ENCODE results near the gene GPATCH8. TPM values are rescaled to one million over a fixed set of nuclear protein-coding genes. Genes with fewer than 3 reads are reported as not detected.
"Not testable (repeated sequence)": the region's sequence is repeated elsewhere in the genome, so short reads cannot be mapped to it uniquely, and the experiment has no call there.

GPATCH8 gene
- total and polyA plus RNA-seq, 2 of the 8 experiments (the other 6 are each of a cell fraction or from before 2014, with no cell fraction given) = 20.5 to 58.1 TPM

DNA sequence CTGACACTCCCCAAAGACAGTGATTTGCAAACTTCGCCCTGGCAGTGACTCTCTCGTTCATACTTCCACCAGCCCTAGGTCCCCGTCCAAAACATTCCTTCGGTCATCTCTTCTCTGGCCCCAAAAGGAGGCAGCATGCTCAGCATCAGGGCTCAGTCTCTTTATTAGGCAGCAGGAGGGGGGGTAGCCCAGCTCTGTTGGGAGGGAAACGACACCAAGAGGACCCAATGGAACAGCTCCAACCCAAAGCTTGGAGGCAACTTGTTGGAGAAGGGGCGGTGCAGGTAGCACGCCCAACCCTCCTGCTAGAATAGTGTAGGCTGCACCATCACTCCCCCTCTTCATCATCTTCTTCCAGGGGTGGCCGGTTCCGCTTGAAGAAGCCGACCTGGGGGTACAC is 131.2 kb downstream of the GPATCH8 start (continued):
- TF ChIP-seq FOSL1 (IDR thresholded peaks at IDR 0.05; ENCODE audit: insufficient read depth, low read depth, low read length) (no peak), POLR2AphosphoS5 (IDR thresholded peaks at IDR 0.05; ENCODE audit: low read depth, low read length) (no peak), SIX5 (IDR thresholded peaks at IDR 0.05; ENCODE audit: low read depth, low read length) (no peak), NANOG (IDR thresholded peaks at IDR 0.05; ENCODE audit: insufficient read depth, low read depth, low read length, poor library complexity, severe bottlenecking) (no peak)
- TF ChIP-seq, protein P1, sequence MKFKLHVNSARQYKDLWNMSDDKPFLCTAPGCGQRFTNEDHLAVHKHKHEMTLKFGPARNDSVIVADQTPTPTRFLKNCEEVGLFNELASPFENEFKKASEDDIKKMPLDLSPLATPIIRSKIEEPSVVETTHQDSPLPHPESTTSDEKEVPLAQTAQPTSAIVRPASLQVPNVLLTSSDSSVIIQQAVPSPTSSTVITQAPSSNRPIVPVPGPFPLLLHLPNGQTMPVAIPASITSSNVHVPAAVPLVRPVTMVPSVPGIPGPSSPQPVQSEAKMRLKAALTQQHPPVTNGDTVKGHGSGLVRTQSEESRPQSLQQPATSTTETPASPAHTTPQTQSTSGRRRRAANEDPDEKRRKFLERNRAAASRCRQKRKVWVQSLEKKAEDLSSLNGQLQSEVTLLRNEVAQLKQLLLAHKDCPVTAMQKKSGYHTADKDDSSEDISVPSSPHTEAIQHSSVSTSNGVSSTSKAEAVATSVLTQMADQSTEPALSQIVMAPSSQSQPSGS (IDR thresholded peaks at IDR 0.05; ENCODE audit: low read length) = no peak

DNA sequence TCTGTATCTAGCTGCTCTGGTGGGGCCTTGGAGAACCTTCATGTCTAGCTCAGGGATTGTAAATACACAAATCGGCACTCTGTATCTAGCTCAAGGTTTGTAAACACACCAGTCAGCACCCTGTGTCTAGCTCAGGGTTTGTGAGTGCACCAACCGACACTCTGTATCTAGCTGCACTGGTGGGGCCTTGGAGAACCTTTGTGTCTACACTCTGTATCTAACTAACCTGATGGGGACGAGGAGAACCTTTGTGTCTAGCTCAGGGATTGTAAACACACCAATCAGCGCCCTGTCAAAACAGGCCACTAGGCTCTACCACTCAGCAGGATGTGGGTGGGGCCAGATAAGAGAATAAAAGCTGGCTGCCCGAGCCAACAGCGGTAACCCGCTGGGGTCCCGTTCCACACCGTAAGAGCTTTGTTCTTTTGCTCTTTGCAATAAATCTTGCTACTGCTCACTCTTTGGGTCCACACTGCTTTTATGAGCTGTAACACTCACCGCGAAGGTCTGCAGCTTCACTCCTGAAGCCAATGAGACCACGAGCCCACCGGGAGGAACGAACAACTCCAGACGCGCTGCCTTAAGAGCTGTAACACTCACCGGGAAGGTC is 133.7 kb downstream of the GPATCH8 start:
- H4K91ac ChIP-seq (replicated peaks; ENCODE audit: insufficient read length, low read length); H2BK12ac ChIP-seq (ENCODE audit: low read depth, low read length); H3K4ac ChIP-seq (replicated peaks; ENCODE audit: insufficient read length, low read depth, low read length); DNase-seq (ENCODE audit: low read depth in 1 of 2, low spot score in 2 of 2); H3K18ac ChIP-seq (ENCODE audit: extremely low read depth, low read length); H3K23ac ChIP-seq (ENCODE audit: insufficient read length); H3K27ac ChIP-seq (ENCODE audit: low read depth, low read length); H3K4me2 ChIP-seq (ENCODE audit: insufficient read depth in 1 of 2, low read depth in 2 of 2, low read length in 2 of 2); H2AFZ ChIP-seq (ENCODE audit: low read length); H2AK5ac ChIP-seq (ENCODE audit: low read depth, low read length); H3K4me3 ChIP-seq (ENCODE audit: extremely low read depth in 1 of 4, insufficient read depth in 2 of 4, low read depth in 3 of 4, low read length in 4 of 4); H4K5ac ChIP-seq (ENCODE audit: insufficient read length, low read depth, low read length); H2BK120ac ChIP-seq (replicated peaks; ENCODE audit: low read depth, low read length); H4K20me1 ChIP-seq (replicated peaks in 1 of 2; ENCODE audit: control insufficient read depth in 1 of 2, insufficient read depth in 2 of 2, low read length in 2 of 2); FAIRE-seq; H3K56ac ChIP-seq (replicated peaks; ENCODE audit: insufficient read length, low read depth, low read length); H3K79me1 ChIP-seq (ENCODE audit: low read depth, low read length); H3K27me3 ChIP-seq (replicated peaks in 1 of 4; ENCODE audit: control insufficient read depth in 3 of 4, extremely low read depth in 1 of 4, insufficient read depth in 3 of 4, low read length in 3 of 4); H3K4me1 ChIP-seq (replicated peaks in 1 of 4; ENCODE audit: control insufficient read depth in 3 of 4, insufficient read depth in 4 of 4, low read length in 3 of 4); H2BK20ac ChIP-seq (ENCODE audit: low read length); H3K23me2 ChIP-seq (ENCODE audit: low read depth, low read length); H2BK15ac ChIP-seq (ENCODE audit: low read length); H3K36me3 ChIP-seq (ENCODE audit: control insufficient read depth in 2 of 4, insufficient read depth in 4 of 4, low read length in 3 of 4); H3K9me3 ChIP-seq (ENCODE audit: insufficient read depth in 2 of 2, low read depth in 1 of 2, low read length in 1 of 2); H4K8ac ChIP-seq (ENCODE audit: extremely low read depth, insufficient read depth, low read length); H3K14ac ChIP-seq (ENCODE audit: insufficient read length); H3K9ac ChIP-seq (replicated peaks in 1 of 4; ENCODE audit: extremely low read depth in 1 of 4, low read depth in 3 of 4, low read length in 3 of 4); H2BK5ac ChIP-seq (ENCODE audit: low read depth, low read length); H3K79me2 ChIP-seq (ENCODE audit: control insufficient read depth in 1 of 2, insufficient read depth in 2 of 2, low read length in 2 of 2): not testable (repeated sequence)
- 89% methylated on average over 17 of the region's 17 CpGs; no CpG with 5 or more reads in 1 of the 2 experiments for WGBS, 2 experiments (ENCODE audit: extremely low coverage in 1 of 2, insufficient coverage in 1 of 2, insufficient read length in 1 of 2, insufficient replicate concordance in 2 of 2, low coverage in 1 of 2, low lambda C conversion rate in 2 of 2, missing lambda C conversion rate in 1 of 2)
- POLR2A ChIA-PET (ENCODE audit: partially characterized antibody) = interaction anchor here (0.6 to 4.4 kb wide), 6 partner anchors 9 to 185 kb away, joined by 3 to 18 read pairs (median 4); no protein-coding TSS in a partner anchor
- CTCF ChIA-PET (ENCODE audit: partially characterized antibody) = interaction anchor here (0.7 to 13.8 kb wide), 8 partner anchors 10 to 410 kb away, joined by 3 to 177 read pairs (median 4); partner anchors contain the start of gene FAM171A2

Data from H1 (cell line).